Stomach (tissue), 9 donors: ENCODE data around the gene FAM107B. TPM values are rescaled to one million over a fixed set of nuclear protein-coding genes. Genes with fewer than 3 reads are reported as not detected.

Experiments
- DNase-seq, 2 donors: peaks; one replicate each; pipeline versions ENCODE4 v3.0.0 to v3.0.0-alpha.2; 2013 to 2019
- H3K27ac ChIP-seq, 5 donors: fragments of 200-600 bp in 4 of 5; sonication (generic) in 4 of 5; one replicate each; pipeline ENCODE4 v1.5.1; 2013 to 2019; ENCODE audit warnings: mild to moderate bottlenecking in 1 of 5, moderate library complexity in 1 of 5
- H3K27me3 ChIP-seq, 3 donors: fragments of 200-600 bp; sonication (generic); one replicate each; pipeline ENCODE4 v1.5.1; 2017 to 2019; ENCODE audit warnings: mixed run types in 1 of 3
- H3K36me3 ChIP-seq, 4 donors: fragments of 200-600 bp; sonication (generic); 1 replicate in 3 of 4; 2 replicates in 1 of 4; pipeline ENCODE4 v1.5.1; 2016 to 2019
- H3K4me1 ChIP-seq, 4 donors: fragments of 200-600 bp; sonication (generic); one replicate each; pipeline ENCODE4 v1.5.1; 2016 to 2019
- H3K4me3 ChIP-seq, 4 donors: fragments of 200-600 bp; sonication (generic) in 3 of 4; one replicate each; pipeline ENCODE4 v1.5.1; 2016 to 2019; ENCODE audit warnings: mild to moderate bottlenecking in 1 of 4
- H3K9me3 ChIP-seq, 4 donors: fragments of 200-600 bp; sonication (generic); one replicate each; pipeline ENCODE4 v1.5.1; 2016 to 2019
- EP300 ChIP-seq: sonication (generic); formaldehyde crosslinking; IDR thresholded peaks from one replicate; pipeline ENCODE4 v1.6.1; 2017; ENCODE audit warnings: antibody characterized with exemption
- POLR2A ChIP-seq, 4 donors: fragments of 450-650 bp; IDR thresholded peaks; one replicate each; pipeline ENCODE4 v1.6.1; 2016; ENCODE audit warnings: antibody characterized with exemption in 4 of 4, control low read depth in 2 of 4, mild to moderate bottlenecking in 1 of 4, moderate library complexity in 1 of 4
- POLR2AphosphoS5 ChIP-seq, 3 donors: sonication (generic); formaldehyde crosslinking; IDR thresholded peaks; one replicate each; pipeline ENCODE4 v1.6.1; 2016; ENCODE audit warnings: antibody characterized with exemption in 3 of 3
- WGBS, 5 donors: extraction: QIAGEN DNeasy Blood & Tissue Kit in 3 of 5; methylation state at CpG; one replicate each; pipeline versions ENCODE4 v1.1.5 to v1.1.7; 2013 to 2018; 5-methylcytosine and 5-hydroxymethylcytosine counted together
- intact Hi-C: fragments of 100-400 bp; cut with DNase I; formaldehyde crosslinking; loops from one replicate; pipeline ENCODE4 v1.15.1; 2023; ENCODE audit warnings: low total_unique reads
- polyA plus RNA-seq, 3 donors: library from polyadenylated mRNA; stranded (reverse); fragments of 200-250 nt; gene quantifications; one replicate each; pipeline ENCODE4 v1.2.3, GENCODE V29; 2013
- total RNA-seq, 5 donors: library from RNA; depleted of rRNA; stranded (reverse); fragments of >200 nt; gene quantifications; one replicate each; pipeline versions ENCODE4 v1.1.0 to v1.2.3, GENCODE V29; 2014 to 2016
- TF ChIP-seq, protein P1 (sequence below), 7 experiments: fragments of 450-650 bp in 4 of 7; fragments of 200-600 bp in 3 of 7; sonication (generic) in 3 of 7; IDR thresholded peaks; one replicate each; pipeline ENCODE4 v1.5.1; 2016 to 2019; ENCODE audit warnings: antibody characterized with exemption in 7 of 7, control low read depth in 2 of 7, mild to moderate bottlenecking in 1 of 7
- donor health status: healthy with polysubstance abuse.
- donor health status: Bipolar disorder and iron deficiency.
- donor health status: healthy.

The FAM107B gene
- total and polyA plus RNA-seq, 8 donors, result 18.7 to 397 (median 160) TPM

DNA sequence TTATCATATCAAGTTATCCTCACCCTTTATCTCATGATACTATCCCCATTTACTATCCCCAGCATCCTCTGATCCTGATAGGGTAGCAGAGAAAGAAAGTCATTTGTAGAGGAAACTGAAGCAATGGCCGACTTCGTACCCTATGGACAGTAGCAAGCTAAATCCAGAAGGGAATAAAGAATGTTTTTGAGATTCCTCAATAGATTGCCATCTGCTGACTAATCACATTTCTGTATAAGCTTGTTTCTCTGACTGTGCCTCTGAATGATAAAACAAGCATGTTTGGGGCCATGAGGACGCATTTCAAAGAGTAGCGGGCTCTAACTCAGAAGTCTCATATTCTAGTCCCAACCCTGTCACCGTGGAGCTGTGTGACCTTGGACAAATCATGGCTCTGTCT lies 13.2 kb upstream of the FAM107B start:
- no peak for DNase-seq
- Histone ChIP-seq H3K4me1 (no peaks in the 10 kb centered on the region), H3K27me3 (no peaks in the 10 kb centered on the region), H3K27ac (no peak overlapping the region), H3K4me3 (no peak overlapping the region), H3K36me3 (no peaks in the 10 kb centered on the region), H3K9me3 (peaks cover 0 to 5% (median 0%) of the 10 kb centered on the region in 4 donors)
- intact Hi-C loops, result no loop called here
- WGBS, 5 donors, result 80 to 92% (median 85%) methylated on average over 5 of the region's 5 CpGs
- no peak for TF ChIP-seq EP300
- TF ChIP-seq POLR2AphosphoS5 (IDR thresholded peaks at IDR 0.05), result no peak

DNA sequence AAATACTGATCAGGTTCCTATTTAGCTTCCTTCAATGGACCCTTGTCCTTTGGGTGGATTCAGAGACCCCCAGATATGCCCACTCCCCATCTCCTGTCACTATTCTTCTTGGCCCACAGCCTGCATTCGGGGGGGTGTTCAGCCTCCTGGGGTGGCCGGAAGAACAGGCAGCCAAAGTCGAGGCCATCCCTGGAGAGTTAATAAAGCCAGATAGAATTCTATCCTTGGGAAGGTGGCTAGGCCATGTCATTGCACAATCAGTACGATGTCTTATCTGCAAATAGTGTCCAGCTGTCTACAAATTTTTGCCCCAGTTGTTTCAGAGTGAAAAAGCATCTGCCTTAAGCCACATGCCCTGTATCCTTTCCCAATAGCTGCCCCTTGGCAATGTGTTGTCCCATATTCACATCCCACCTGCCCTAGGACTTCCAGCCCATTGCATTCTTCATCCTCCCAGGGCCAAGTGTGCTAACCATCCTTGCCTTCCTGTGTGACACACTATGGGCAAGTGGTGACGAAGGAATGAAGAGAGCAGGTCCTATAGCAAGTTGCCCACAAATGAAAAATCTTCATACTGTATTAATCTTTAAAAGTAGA lies 9.9 kb upstream of the FAM107B start:
- intact Hi-C loops, result no loop called here
- H3K36me3 ChIP-seq, result no peaks in the 10 kb centered on the region
- H3K9me3 ChIP-seq, result peaks cover 0 to 5% (median 0%) of the 10 kb centered on the region in 4 donors
- peaks cover 0 to 3% (median under 1%) of the 10 kb centered on the region in 4 donors for H3K4me1 ChIP-seq
- H3K27me3 ChIP-seq, result no peaks in the 10 kb centered on the region
- 78 to 94% (median 88%) methylated on average over 5 of the region's 5 CpGs for WGBS, 5 donors
- DNase-seq, result no peak
- H3K4me3 ChIP-seq, result no peak overlapping the region
- TF ChIP-seq POLR2AphosphoS5 (IDR thresholded peaks at IDR 0.05), result no peak
- TF ChIP-seq, protein P1, sequence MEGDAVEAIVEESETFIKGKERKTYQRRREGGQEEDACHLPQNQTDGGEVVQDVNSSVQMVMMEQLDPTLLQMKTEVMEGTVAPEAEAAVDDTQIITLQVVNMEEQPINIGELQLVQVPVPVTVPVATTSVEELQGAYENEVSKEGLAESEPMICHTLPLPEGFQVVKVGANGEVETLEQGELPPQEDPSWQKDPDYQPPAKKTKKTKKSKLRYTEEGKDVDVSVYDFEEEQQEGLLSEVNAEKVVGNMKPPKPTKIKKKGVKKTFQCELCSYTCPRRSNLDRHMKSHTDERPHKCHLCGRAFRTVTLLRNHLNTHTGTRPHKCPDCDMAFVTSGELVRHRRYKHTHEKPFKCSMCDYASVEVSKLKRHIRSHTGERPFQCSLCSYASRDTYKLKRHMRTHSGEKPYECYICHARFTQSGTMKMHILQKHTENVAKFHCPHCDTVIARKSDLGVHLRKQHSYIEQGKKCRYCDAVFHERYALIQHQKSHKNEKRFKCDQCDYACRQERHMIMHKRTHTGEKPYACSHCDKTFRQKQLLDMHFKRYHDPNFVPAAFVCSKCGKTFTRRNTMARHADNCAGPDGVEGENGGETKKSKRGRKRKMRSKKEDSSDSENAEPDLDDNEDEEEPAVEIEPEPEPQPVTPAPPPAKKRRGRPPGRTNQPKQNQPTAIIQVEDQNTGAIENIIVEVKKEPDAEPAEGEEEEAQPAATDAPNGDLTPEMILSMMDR (IDR thresholded peaks at IDR 0.05), result no peak
- no peak overlapping the region for H3K27ac ChIP-seq

DNA sequence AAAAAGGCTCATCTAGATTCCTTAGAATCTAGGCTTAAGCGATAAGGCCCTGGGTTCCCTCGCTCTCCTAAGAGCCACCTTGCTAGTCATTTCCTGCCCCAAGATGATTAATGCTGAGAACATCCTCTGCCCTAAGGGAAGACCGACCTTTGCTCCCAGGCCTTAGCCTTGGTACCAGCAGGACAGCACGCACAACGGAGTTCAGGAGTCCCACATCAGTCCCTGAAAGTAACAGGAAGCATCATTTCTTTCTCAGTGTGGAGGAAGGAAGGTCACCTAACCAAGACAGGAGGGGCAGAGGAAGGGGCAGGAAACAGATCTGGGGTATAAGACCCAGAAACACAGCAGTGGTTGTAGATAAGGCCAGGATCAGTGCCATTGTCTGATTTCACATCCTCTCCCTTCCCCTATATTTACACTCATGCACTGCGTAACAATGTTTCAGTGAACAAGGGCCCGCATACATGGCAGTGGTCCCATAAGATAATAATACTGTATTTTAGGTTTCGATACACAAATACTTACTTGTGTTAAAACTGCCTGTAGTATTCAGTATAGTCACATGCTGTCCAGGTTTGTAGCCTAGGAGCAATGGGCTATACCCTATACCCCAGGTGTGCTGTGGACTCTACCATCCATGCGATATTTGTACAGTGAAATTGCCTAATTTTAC lies 8.1 kb upstream of the FAM107B start:
- DNase-seq, result peak in 1 of 2 donors; percentile 51
- peaks cover 0 to 12% (median 3%) of the 10 kb centered on the region in 4 donors for H3K4me1 ChIP-seq
- peak overlapping the region in 1 of 5 donors; percentile 4 for H3K27ac ChIP-seq
- H3K4me3 ChIP-seq, result no peak overlapping the region
- TF ChIP-seq EP300 (no peak), POLR2AphosphoS5 (IDR thresholded peaks at IDR 0.05) (peak in 1 of 3 donors; percentile 44), POLR2A (IDR thresholded peaks at IDR 0.05) (no peak)
- no peaks in the 10 kb centered on the region for H3K36me3 ChIP-seq
- H3K27me3 ChIP-seq, result no peaks in the 10 kb centered on the region
- 66 to 70% (median 67%) methylated on average over 9 of the region's 9 CpGs for WGBS, 5 donors
- peaks cover 0 to 5% (median 0%) of the 10 kb centered on the region in 4 donors for H3K9me3 ChIP-seq
- intact Hi-C loops, result no loop called here

DNA sequence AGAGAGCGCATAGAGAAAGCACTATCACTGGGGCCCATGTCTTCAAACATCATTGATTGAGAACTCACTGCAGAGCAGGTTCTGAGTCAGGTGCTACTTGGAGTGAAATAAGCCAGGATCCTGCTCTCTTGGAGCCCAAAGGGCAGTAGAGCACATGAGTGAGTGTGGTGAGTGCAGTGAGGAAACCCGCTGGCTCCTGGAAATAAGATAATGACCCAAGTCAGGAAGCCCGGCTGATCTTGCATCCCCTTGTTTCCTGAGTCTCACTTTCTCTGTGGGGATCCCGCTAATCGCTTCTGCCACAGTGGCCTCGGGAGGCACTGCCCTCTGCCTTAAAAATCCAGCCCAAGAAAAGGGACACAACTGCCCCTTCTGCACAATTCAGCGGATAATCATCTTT lies 7.1 kb upstream of the FAM107B start:
- H3K27me3 ChIP-seq, result no peaks in the 10 kb centered on the region
- peaks cover 0 to 5% (median 0%) of the 10 kb centered on the region in 4 donors for H3K9me3 ChIP-seq
- 74 to 85% (median 80%) methylated on average over 7 of the region's 7 CpGs for WGBS, 5 donors
- H3K4me1 ChIP-seq, result peaks cover 0 to 12% (median 3%) of the 10 kb centered on the region in 4 donors
- no peak for DNase-seq
- H3K4me3 ChIP-seq, result no peak overlapping the region
- no peak overlapping the region for H3K27ac ChIP-seq
- H3K36me3 ChIP-seq, result no peaks in the 10 kb centered on the region
- intact Hi-C loops, result no loop called here
- no peak for TF ChIP-seq POLR2AphosphoS5 (IDR thresholded peaks at IDR 0.05)

DNA sequence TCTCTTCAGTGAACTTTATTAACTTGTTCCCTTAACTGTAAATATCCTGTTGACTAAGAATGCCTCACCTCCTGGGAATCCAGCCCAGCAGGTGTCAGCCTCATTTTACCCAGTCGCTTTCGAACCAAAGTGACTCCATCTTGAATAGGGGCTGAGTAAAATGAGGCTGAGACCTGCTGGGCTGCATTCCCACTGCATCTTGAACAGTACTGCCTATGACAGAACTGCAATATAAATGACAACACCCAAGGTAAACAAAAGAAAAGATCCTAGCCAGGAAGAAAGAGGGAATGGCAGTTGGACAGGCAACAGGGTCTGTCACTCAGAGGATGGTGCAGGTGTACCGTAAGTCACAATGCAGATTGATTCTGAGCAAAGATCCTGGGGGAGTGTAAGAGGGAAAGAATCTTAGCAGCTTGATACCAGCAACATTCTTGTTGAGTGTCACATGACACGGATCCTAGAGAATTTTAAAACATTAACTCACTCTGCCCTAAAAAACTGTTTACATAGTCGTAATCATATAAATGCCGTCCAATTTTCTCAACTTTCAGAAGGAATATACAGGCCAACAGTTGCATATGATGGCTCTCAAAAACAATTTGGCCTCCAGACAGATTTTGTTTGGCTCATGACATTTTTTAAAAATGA lies 4.4 kb upstream of the FAM107B start:
- DNase-seq, result peak in 1 of 2 donors; percentile 31
- Histone ChIP-seq H3K4me3 (no peak overlapping the region), H3K27me3 (no peaks in the 10 kb centered on the region), H3K9me3 (no peaks in the 10 kb centered on the region), H3K4me1 (peaks cover 0 to 12% (median 3%) of the 10 kb centered on the region in 4 donors), H3K27ac (peak overlapping the region in 2 of 5 donors; percentile 8 to 35), H3K36me3 (no peaks in the 10 kb centered on the region)
- WGBS, 5 donors, result 49 to 62% (median 60%) methylated on average over 6 of the region's 6 CpGs
- TF ChIP-seq POLR2AphosphoS5 (IDR thresholded peaks at IDR 0.05), result peak in 1 of 3 donors; percentile 11
- no peak for TF ChIP-seq EP300
- TF ChIP-seq, protein P1 (IDR thresholded peaks at IDR 0.05), result no peak
- no peak for TF ChIP-seq POLR2A (IDR thresholded peaks at IDR 0.05)
- intact Hi-C loops, result no loop called here
